Natural killer cell (primary cell): ENCODE results near the gene LARGE1. TPM values are rescaled to one million over a fixed set of nuclear protein-coding genes. Genes with fewer than 3 reads are reported as not detected.

Experiments
- ATAC-seq, 3 donors: fragments of 150-1000 bp in 2 of 3; fragments of 200-7000 bp in 1 of 3; cut with Tn5 transposase; 1 replicate in 1 of 3; 2 replicates in 2 of 3; pipeline ENCODE4 v1.10.0; 2021; ENCODE audit warnings: mild to moderate bottlenecking in 2 of 3, moderate library complexity in 2 of 3
- DNase-seq, 2 donors: peaks; one replicate each; pipeline versions ENCODE4 v3.0.0 to v3.0.0-alpha.2; 2013 to 2021; ENCODE audit warnings: mixed read lengths in 1 of 2
- H3K27ac ChIP-seq: one replicate; pipeline ENCODE4 v1.5.1; 2013; ENCODE audit warnings: mild to moderate bottlenecking, low read length
- H3K27me3 ChIP-seq: one replicate; pipeline ENCODE4 v1.6.1; 2013; ENCODE audit warnings: low read length; ENCODE audit not compliant: control insufficient read depth, insufficient read depth
- H3K36me3 ChIP-seq: one replicate; pipeline ENCODE4 v1.6.1; 2013; ENCODE audit warnings: low read length; ENCODE audit not compliant: control insufficient read depth, insufficient read depth
- H3K4me1 ChIP-seq: one replicate; pipeline ENCODE4 v1.6.1; 2013; ENCODE audit warnings: low read length; ENCODE audit not compliant: control insufficient read depth, insufficient read depth
- H3K4me3 ChIP-seq: one replicate; pipeline ENCODE4 v1.5.1; 2013; ENCODE audit warnings: low read length
- H3K9me3 ChIP-seq: one replicate; pipeline ENCODE4 v1.6.1; 2013; ENCODE audit warnings: low read length; ENCODE audit not compliant: control insufficient read depth, insufficient read depth
- H3K27ac Mint-ChIP-seq, 2 donors: one replicate each; pipeline ENCODE4 v1.8.0; 2022; ENCODE audit warnings: mild to moderate bottlenecking in 2 of 2, mixed read lengths in 2 of 2, moderate library complexity in 1 of 2
- H3K27me3 Mint-ChIP-seq, 2 donors: one replicate each; pipeline ENCODE4 v1.8.0; 2022; ENCODE audit warnings: low read depth in 2 of 2, mixed read lengths in 2 of 2
- H3K36me3 Mint-ChIP-seq: one replicate; pipeline ENCODE4 v1.8.0; 2022; ENCODE audit warnings: mixed read lengths
- H3K4me1 Mint-ChIP-seq, 2 donors: one replicate each; pipeline ENCODE4 v1.8.0; 2022; ENCODE audit warnings: mixed read lengths in 2 of 2
- H3K4me3 Mint-ChIP-seq: one replicate; pipeline ENCODE4 v1.8.0; 2022; ENCODE audit warnings: mild to moderate bottlenecking, moderate library complexity, mixed read lengths
- H3K9me3 Mint-ChIP-seq, 2 donors: one replicate each; pipeline ENCODE4 v1.8.0; 2022; ENCODE audit warnings: mixed read lengths in 2 of 2
- CTCF ChIP-seq: fragments of 200-600 bp; IDR thresholded peaks from one replicate; pipeline ENCODE4 v1.8.0; 2022; ENCODE audit warnings: antibody characterized with exemption
- WGBS: methylation state at CpG from one replicate; pipeline ENCODE4 v1.1.7; 2013; ENCODE audit warnings: missing lambda C conversion rate; ENCODE audit not compliant: insufficient coverage; 5-methylcytosine and 5-hydroxymethylcytosine counted together
- intact Hi-C: fragments of 100-400 bp; cut with micrococcal nuclease; formaldehyde crosslinking; loops from one replicate; pipeline ENCODE4 v1.14.2; 2022
- total RNA-seq, 4 donors: library from RNA; stranded (reverse); fragments of 120-200 nt in 1 of 4; gene quantifications; one replicate each; pipeline versions ENCODE4 v1.2.3 to v1.2.4, GENCODE V29; 2013 to 2022

The LARGE1 gene
- total RNA-seq, result 10 to 100 TPM in 1 of 3 donors, 1 to 10 TPM in 2; 2.6 to 11.6 (median 4.1) TPM
- 17.9 TPM for total RNA-seq (2013)

- TF ChIP-seq CTCF, result no peak
- WGBS, result 2% methylated on average over 47 of the region's 47 CpGs
- peak within 1 kb of the TSS; percentile 90 for H3K4me3 Mint-ChIP-seq
- DNase-seq, result no peak
- H3K4me1 ChIP-seq, result peaks cover 26% of the 10 kb centered on the region
- peaks cover 38 to 55% of the 10 kb centered on the region in 2 donors for H3K27me3 Mint-ChIP-seq
- H3K4me3 ChIP-seq, result peak within 1 kb of the TSS; percentile 62
- H3K27me3 ChIP-seq, result peaks cover 18% of the 10 kb centered on the region
- peak in 1 of 3 donors; percentile 3 for ATAC-seq
- H3K36me3 ChIP-seq, result no peaks in the 10 kb centered on the region
- no peaks in the 10 kb centered on the region for H3K9me3 Mint-ChIP-seq
- H3K36me3 Mint-ChIP-seq, result no peaks in the 10 kb centered on the region
- intact Hi-C loops, result no loop called here
- H3K27ac ChIP-seq, result no peak within 1 kb of the TSS
- H3K9me3 ChIP-seq, result peaks cover 2% of the 10 kb centered on the region
- H3K27ac Mint-ChIP-seq, result no peak within 1 kb of the TSS
- peaks cover 17 to 25% of the 10 kb centered on the region in 2 donors for H3K4me1 Mint-ChIP-seq
Observed at GRCh38 chr22:33920197-33920540, at the start of gene LARGE1. TSS of gene LARGE1 (minus strand) at chr22:33920476.

- ATAC-seq (no peak), DNase-seq (no peak)
- no peaks in the 10 kb centered on the region for H3K4me1 ChIP-seq
- H3K4me1 Mint-ChIP-seq, result no peaks in the 10 kb centered on the region
- no peaks in the 10 kb centered on the region for H3K36me3 Mint-ChIP-seq
- intact Hi-C loops, result no loop called here
- H3K9me3 ChIP-seq, result no peaks in the 10 kb centered on the region
- no peak overlapping the region for H3K4me3 ChIP-seq
- no peak overlapping the region for H3K27ac ChIP-seq
- H3K27ac Mint-ChIP-seq, result no peak overlapping the region
- no peaks in the 10 kb centered on the region for H3K36me3 ChIP-seq
- H3K9me3 Mint-ChIP-seq, result peaks cover 0 to 3% of the 10 kb centered on the region in 2 donors
- no peak for TF ChIP-seq CTCF
- H3K4me3 Mint-ChIP-seq, result no peak overlapping the region
- peaks cover 0 to 3% of the 10 kb centered on the region in 2 donors for H3K27me3 Mint-ChIP-seq
- H3K27me3 ChIP-seq, result no peaks in the 10 kb centered on the region
Observed at GRCh38 chr22:33969045-33969444, 48.8 kb upstream of the LARGE1 start.

- Histone ChIP-seq H3K27ac (no peak overlapping the region), H3K36me3 (no peaks in the 10 kb centered on the region), H3K4me3 (no peak overlapping the region), H3K27me3 (no peaks in the 10 kb centered on the region), H3K4me1 (no peaks in the 10 kb centered on the region), H3K9me3 (no peaks in the 10 kb centered on the region)
- Mint-ChIP-seq H3K4me3 (no peak overlapping the region), H3K4me1 (no peaks in the 10 kb centered on the region), H3K27me3 (no peaks in the 10 kb centered on the region), H3K36me3 (no peaks in the 10 kb centered on the region), H3K9me3 (no peaks in the 10 kb centered on the region), H3K27ac (no peak overlapping the region)
- 67% methylated on average over 1 of the region's 1 CpG for WGBS
- DNase-seq (no peak), ATAC-seq (no peak)
- intact Hi-C loops, result no loop called here
- no peak for TF ChIP-seq CTCF
Observed at GRCh38 chr22:33964121-33964520, 43.8 kb upstream of the LARGE1 start.

- Histone ChIP-seq H3K4me3 (no peak overlapping the region), H3K4me1 (no peaks in the 10 kb centered on the region), H3K36me3 (no peaks in the 10 kb centered on the region), H3K9me3 (no peaks in the 10 kb centered on the region), H3K27me3 (no peaks in the 10 kb centered on the region), H3K27ac (no peak overlapping the region)
- H3K4me1 Mint-ChIP-seq, result no peaks in the 10 kb centered on the region
- TF ChIP-seq CTCF, result no peak
- H3K27ac Mint-ChIP-seq, result no peak overlapping the region
- 72% methylated on average over 6 of the region's 7 CpGs for WGBS
- no peaks in the 10 kb centered on the region for H3K36me3 Mint-ChIP-seq
- intact Hi-C loops, result no loop called here
- no peak for DNase-seq
- no peaks in the 10 kb centered on the region for H3K27me3 Mint-ChIP-seq
- ATAC-seq, result no peak
- H3K9me3 Mint-ChIP-seq, result no peaks in the 10 kb centered on the region
- H3K4me3 Mint-ChIP-seq, result no peak overlapping the region
Observed at GRCh38 chr22:33962409-33962808, 42.1 kb upstream of the LARGE1 start.
